VCaP (cell line): ENCODE measurements around the gene SORT1.

ENCODE experiments used
- H3K27ac ChIP-seq: fragments of 450-650 bp; 2 replicates; pipeline ENCODE4 v1.5.1; 2017
- TF ChIP-seq, protein P1 (sequence below): fragments of 450-650 bp; conservative IDR thresholded peaks from 2 replicates; pipeline ENCODE4 v1.5.1; 2017; ENCODE audit warnings: mild to moderate bottlenecking, moderate library complexity

The SORT1 gene

DNA sequence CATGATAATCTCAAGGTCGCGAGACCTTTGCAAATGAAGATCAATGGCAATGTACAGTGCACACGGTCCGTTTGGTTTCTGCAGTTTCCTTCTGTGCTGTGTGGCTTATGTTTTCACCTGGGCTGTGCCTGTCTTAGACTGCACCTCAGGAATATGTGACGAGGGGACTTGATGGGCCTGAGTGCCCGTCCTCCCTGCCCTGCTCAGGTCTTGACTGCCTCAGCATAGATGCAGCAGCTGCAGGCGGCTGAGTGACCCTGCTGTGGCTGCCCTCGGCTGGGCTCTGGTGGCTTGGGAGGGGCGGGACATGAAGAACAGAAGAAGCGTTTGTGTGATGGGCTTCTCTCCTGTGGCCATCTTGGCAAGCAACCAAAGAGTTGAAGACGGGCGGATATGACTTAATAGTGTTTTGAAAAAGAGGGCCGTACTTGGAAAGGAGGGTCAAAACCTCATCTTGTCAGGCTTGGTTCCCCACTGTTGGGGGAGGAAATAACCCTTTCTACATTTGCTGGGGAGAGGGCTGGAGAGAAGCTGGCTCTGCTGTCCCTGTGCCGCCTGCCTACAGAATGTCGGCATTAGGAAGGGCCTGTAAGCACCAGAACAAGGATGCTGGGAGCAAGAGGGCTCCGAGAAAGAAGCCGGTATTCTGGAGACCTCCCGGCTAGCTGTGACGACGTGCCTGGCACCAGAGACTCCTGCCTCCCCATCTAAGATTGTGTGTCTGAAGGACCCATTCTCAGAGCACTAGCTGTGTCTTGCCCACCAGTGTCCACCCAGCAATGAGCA is 98.0 kb downstream of the SORT1 start:
- peak overlapping the region; percentile 59 for H3K27ac ChIP-seq
- TF ChIP-seq, protein P1, sequence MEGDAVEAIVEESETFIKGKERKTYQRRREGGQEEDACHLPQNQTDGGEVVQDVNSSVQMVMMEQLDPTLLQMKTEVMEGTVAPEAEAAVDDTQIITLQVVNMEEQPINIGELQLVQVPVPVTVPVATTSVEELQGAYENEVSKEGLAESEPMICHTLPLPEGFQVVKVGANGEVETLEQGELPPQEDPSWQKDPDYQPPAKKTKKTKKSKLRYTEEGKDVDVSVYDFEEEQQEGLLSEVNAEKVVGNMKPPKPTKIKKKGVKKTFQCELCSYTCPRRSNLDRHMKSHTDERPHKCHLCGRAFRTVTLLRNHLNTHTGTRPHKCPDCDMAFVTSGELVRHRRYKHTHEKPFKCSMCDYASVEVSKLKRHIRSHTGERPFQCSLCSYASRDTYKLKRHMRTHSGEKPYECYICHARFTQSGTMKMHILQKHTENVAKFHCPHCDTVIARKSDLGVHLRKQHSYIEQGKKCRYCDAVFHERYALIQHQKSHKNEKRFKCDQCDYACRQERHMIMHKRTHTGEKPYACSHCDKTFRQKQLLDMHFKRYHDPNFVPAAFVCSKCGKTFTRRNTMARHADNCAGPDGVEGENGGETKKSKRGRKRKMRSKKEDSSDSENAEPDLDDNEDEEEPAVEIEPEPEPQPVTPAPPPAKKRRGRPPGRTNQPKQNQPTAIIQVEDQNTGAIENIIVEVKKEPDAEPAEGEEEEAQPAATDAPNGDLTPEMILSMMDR: no peak

DNA sequence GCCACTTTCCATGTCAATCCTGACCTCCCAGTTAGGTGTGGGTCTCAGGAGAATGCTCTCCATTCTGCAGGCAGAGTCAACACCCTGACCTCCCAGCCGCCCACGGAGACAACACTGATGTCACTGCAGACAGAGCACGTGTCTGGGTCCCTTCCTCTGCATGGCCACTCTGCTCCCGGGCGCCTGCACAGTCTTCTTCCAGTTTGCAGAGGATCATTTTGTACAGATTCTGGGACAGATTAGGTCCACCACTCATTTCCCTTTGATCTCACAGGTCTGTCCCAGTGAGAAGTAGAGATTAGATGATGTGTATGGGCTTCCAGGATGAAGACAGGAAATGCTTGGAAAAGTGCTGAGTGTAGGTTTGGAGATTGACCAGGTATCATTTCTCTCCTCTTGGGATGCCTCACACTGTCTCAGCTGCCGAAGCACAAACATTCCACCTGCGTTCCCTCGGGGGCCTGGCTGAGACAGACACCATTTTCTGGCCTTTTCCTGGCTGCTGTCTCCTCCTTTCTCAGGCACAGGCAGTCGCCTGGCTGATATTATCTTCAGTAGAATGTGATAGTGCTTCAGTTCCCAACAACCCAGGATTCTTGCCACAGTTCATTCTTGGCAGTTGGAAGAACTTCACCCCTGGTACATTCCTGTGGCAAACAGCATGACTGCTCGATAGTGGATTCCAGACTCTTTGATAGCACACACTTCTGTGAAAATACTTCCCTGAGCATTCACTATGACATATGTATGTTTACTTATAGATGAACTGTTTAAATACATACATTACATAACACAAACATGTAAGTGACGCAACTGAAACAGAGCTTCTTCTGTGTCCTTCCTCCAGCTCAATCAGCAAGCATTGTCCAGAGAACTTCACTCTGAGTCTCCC is 98.8 kb downstream of the SORT1 start:
- H3K27ac ChIP-seq: peak overlapping the region; percentile 59
- TF ChIP-seq, protein P1: no peak

DNA sequence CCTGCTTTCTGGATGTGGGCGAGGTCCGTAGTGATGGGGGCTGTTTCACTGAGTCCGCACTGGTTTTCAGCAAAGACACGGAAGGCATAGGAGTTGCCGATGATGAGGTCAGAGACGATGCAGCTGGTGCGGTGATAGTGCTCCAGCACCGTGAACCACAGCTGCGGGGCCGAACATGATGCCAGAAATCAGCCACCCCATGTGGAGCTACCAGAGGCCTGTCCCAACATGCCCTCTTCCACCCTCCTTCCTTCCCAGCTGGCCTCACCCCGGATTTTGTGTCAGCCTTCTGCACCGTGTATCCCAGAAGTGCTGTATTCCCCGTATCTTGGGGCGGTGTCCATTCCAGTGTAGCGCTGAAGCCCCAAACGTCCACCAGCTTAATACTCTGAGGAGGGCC is 100.9 kb downstream of the SORT1 start:
- TF ChIP-seq, protein P1: no peak
- H3K27ac ChIP-seq: no peak overlapping the region

DNA sequence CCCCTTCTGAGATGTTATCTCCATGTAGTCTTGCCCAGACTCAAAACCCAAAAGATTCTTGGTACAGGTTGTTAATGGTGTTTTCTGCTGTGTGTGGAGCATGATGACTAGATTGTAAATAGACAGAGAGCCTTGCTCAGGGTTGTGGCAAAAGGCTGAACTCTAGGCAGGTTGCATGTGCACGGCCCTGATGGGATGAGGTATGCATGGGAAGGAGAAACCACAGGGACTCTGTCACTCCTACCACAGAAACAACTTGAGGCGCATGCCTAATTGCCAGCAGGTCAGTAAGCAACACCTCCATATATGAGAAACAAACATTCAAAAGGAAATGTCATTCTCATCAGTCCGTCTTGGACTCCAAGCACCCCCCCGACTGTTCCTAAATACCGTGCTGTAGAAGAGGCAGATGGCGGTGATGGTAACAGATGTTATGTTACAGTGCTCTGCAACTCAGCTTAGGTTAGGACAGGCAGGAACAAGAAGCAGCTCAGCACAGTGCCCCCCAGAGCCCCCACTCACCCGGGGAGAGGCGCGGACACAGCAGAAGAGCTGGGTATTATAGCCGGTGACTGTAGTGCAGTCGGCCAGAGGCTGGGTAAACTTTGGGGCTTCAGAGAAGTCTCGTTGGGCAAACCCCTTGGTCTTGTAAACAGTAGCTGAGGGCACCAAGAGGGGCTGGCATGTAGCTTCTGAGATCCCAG is 101.9 kb downstream of the SORT1 start:
- TF ChIP-seq, protein P1: no peak
- no peak overlapping the region for H3K27ac ChIP-seq

DNA sequence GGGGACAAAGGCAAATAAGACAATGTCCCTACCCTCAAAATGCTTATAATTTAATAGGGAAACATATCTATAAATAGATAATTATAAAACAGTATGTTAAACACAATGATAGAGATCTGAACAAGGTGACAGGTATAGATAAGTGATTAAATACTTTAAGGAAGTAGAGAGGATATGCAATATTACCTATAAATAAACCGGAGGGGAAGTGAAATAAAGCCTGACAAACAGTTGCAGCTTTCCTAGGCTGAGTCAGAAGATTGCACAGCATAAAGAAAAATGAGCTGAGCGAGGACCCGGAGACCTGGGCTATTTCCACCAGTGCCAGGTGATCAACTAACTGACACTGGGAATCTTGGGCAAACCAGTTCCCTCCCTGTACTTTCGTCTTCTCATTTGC is 103.2 kb downstream of the SORT1 start:
- no peak overlapping the region for H3K27ac ChIP-seq
- TF ChIP-seq, protein P1: no peak

DNA sequence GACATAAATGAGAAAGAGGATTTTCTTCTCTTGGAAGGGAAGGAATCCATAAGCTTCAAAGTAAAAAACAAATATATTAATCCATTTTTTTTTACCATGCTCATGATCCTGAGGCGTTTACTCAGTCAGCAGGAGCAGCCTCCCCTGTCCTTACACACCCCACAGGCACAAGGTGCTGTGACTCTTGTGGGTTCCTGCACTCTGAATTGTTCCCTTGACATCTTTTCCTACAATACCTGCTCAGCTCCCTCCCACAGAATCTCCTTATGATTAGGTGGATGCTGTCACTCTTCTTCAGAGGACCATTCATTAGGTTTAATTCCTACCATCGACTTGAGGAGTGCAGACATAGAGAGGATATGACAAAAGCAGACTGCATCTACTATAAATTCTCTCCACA is 104.7 kb downstream of the SORT1 start:
- TF ChIP-seq, protein P1: no peak
- H3K27ac ChIP-seq: no peak overlapping the region

DNA sequence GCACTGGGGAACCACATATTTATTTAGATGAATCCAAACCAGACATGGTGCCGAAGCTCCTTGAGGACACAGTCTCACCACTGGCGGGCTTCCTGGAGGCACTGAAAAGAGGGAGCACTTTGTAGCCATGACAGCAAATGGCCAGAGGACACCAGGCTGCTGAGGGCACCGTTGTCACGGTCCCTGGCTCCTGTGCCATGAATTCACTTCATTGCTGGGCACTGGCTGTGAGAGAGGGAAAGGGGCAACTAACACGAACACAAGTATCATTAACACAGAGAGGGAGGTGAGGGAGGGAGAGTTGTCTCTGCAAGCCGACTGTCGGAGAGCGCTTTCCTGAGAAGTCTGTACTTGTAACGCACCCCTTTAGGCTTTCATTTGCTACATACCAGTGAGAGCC is 105.4 kb downstream of the SORT1 start:
- peak overlapping the region; percentile 72; the same call in 1 of the 2 replicates for H3K27ac ChIP-seq
- TF ChIP-seq, protein P1: no peak
